ENCODE results near the gene TMEM63C.

The TMEM63C gene

GRCh38 chr14:77181603-77182437 lies at the start of gene TMEM63C:
Gene TMEM63C (plus strand): TSS chr14:77181798. CDS start chr14:77218814, 37,016 bp downstream.
- FAIRE-seq, result no peak

GRCh38 chr14:77131871-77132486 lies 49.6 kb upstream of the TMEM63C start:
- no peak for FAIRE-seq

- no peak for FAIRE-seq
Observed at GRCh38 chr14:77133720-77134338, 47.8 kb upstream of the TMEM63C start.

GRCh38 chr14:77139022-77139421 lies 42.6 kb upstream of the TMEM63C start:
- no peak for FAIRE-seq

GRCh38 chr14:77139540-77140358 lies 41.8 kb upstream of the TMEM63C start:
- FAIRE-seq, result no peak

- FAIRE-seq, result no peak
Observed at GRCh38 chr14:77140359-77141213, 41.0 kb upstream of the TMEM63C start.

GRCh38 chr14:77141214-77142004 lies 40.2 kb upstream of the TMEM63C start, which contains the start of gene ZDHHC22:
Gene ZDHHC22 (minus strand): TSS chr14:77141791. CDS start chr14:77139738, 2,053 bp downstream.
- no peak for FAIRE-seq

GRCh38 chr14:77142005-77142800 lies 39.4 kb upstream of the TMEM63C start:
- FAIRE-seq, result no peak

GRCh38 chr14:77143071-77143470 lies 38.5 kb upstream of the TMEM63C start:
- FAIRE-seq, result no peak

GRCh38 chr14:77144412-77145115 lies 37.0 kb upstream of the TMEM63C start:
- no peak for FAIRE-seq

- FAIRE-seq, result no peak
Observed at GRCh38 chr14:77145975-77146740, 35.4 kb upstream of the TMEM63C start.

- no peak for FAIRE-seq
Observed at GRCh38 chr14:77148510-77149231, 32.9 kb upstream of the TMEM63C start.

GRCh38 chr14:77151245-77151644 lies 30.4 kb upstream of the TMEM63C start:
- no peak for FAIRE-seq

- FAIRE-seq, result no peak
Observed at GRCh38 chr14:77151918-77152588, 29.5 kb upstream of the TMEM63C start.

- FAIRE-seq, result no peak
Observed at GRCh38 chr14:77153802-77154201, 27.8 kb upstream of the TMEM63C start.

GRCh38 chr14:77154421-77154820 lies 27.2 kb upstream of the TMEM63C start:
- FAIRE-seq, result no peak

- FAIRE-seq, result no peak
Observed at GRCh38 chr14:77155083-77155482, 26.5 kb upstream of the TMEM63C start.

All from colon (tissue), 2 donors.